ENCODE results near the gene LGALS3BP. TPM values are rescaled to one million over a fixed set of nuclear protein-coding genes. Genes with fewer than 3 reads are reported as not detected.

The LGALS3BP gene
- total and polyA plus RNA-seq, 2 experiments from 2014 or later: 15.1 to 36.5 TPM

DNA sequence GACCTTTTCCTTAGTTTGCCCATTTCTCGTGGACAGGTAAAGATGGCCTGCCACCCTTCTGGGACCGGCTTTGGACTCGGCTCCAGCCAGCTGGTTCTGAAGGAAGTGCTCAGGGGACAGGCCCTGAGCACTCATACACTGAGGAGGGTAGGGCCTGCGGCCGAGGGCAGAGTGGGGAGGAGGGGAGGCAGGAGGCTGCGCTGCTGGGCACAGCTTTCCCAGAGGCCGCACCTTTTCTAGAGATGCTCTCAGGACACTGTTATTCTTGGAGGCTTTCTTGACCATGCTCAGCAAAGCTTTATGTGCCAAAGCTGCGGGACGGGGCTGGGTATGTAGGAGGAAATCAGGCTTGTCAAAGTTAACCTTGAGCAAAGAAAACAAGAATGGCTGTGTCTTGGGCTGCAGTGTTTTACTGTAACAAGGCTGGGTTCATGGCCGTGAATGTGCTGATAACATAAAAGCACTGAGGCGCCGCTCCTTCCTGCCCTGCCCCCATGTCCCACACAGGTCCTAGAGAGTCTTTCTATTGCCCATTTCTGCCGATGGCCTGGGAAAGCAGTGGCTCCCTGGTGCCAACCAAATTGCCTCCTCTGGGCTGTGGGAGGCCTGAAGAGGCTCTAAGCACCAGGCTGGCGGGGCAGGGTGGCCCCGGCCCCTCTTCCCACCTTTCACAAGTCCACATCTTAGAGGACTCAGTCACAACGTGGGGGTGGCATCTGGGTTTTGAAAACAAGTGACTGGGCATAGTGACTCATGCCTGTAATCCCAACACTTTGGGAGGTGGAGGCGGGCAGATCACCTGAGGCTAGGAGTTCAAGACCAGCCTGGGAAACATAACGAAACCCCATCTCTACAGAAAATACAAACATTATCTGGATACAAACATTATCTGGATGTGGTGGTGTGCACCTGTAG lies 32.2 kb downstream of the LGALS3BP start:
- Histone ChIP-seq H3K27me3 (ENCODE audit: insufficient read depth) (no peaks in the 10 kb centered on the region), H3K27ac (ENCODE audit: low read depth) (no peak overlapping the region), H4K20me1 (replicated peaks; ENCODE audit: insufficient read depth) (no peaks in the 10 kb centered on the region), H3K4me1 (ENCODE audit: insufficient read depth) (no peaks in the 10 kb centered on the region), H2AFZ (peak overlapping the region; percentile 81), H3K36me3 (ENCODE audit: insufficient read depth) (no peaks in the 10 kb centered on the region), H3K9me2 (ENCODE audit: insufficient read depth) (no peaks in the 10 kb centered on the region), H3K79me2 (replicated peaks; ENCODE audit: insufficient read depth) (no peaks in the 10 kb centered on the region), H3K4me2 (no peak overlapping the region), H3K4me3 (no peak overlapping the region), H3F3A (replicated peaks; ENCODE audit: low read depth) (no peaks in the 10 kb centered on the region)
- H3K27me3 Mint-ChIP-seq (ENCODE audit: insufficient read depth, low read depth, poor library complexity): peaks cover 13% of the 10 kb centered on the region
- H3K36me3 Mint-ChIP-seq (ENCODE audit: low read depth): peaks cover 11% of the 10 kb centered on the region; the same call in 2 of the 3 replicates
- no peak overlapping the region for H3K4me3 Mint-ChIP-seq
- peaks cover 24% of the 10 kb centered on the region for H3K9me3 Mint-ChIP-seq
- DNase-seq (ENCODE audit: low spot score) (no peak), ATAC-seq (peak; percentile 34; the same call in 2 of the 3 replicates)
- peaks cover 6% of the 10 kb centered on the region; the same call in 2 of the 3 replicates for H3K4me1 Mint-ChIP-seq
- H3K27ac Mint-ChIP-seq: no peak overlapping the region
- no peak for TF ChIP-seq STAT1 (IDR thresholded peaks at IDR 0.05; ENCODE audit: unreplicated experiment)
- TF ChIP-seq ZNF114 (CRISPR knock-in tag; IDR thresholded peaks at IDR 0.05): no peak
- TF ChIP-seq CREB1 (CRISPR knock-in tag; IDR thresholded peaks at IDR 0.05; ENCODE audit: low read depth): no peak

DNA sequence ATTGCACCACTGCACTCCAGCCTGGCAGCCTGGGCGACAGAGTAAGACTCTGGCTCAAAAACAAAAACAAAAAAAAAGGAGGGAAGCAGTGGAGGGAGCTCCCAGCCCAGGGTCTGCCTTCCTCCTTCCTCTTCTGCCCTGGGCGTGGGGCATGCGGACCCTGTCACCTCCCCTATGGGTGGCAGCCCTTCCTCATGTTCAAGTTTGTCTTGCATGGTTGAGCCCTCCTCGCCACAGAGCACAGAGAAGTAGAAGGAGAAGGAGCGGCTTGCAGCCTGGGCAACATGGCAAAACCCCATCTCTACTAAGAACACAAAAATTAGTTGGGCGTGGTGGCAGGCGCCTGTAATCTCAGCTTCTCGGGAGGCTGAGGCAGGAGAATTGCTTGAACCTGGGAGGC lies 33.1 kb downstream of the LGALS3BP start:
- Histone ChIP-seq H2AFZ (no peak overlapping the region), H3K4me3 (no peak overlapping the region), H3K9me2 (ENCODE audit: insufficient read depth) (no peaks in the 10 kb centered on the region), H3K4me2 (no peak overlapping the region), H3K27ac (ENCODE audit: low read depth) (no peak overlapping the region), H3K79me2 (replicated peaks; ENCODE audit: insufficient read depth) (no peaks in the 10 kb centered on the region), H3K27me3 (ENCODE audit: insufficient read depth) (no peaks in the 10 kb centered on the region), H3F3A (replicated peaks; ENCODE audit: low read depth) (no peaks in the 10 kb centered on the region), H3K36me3 (ENCODE audit: insufficient read depth) (no peaks in the 10 kb centered on the region), H4K20me1 (replicated peaks; ENCODE audit: insufficient read depth) (no peaks in the 10 kb centered on the region), H3K4me1 (ENCODE audit: insufficient read depth) (no peaks in the 10 kb centered on the region)
- ATAC-seq (no peak), DNase-seq (ENCODE audit: low spot score) (no peak)
- H3K4me1 Mint-ChIP-seq: no peaks in the 10 kb centered on the region
- no peak overlapping the region for H3K4me3 Mint-ChIP-seq
- H3K9me3 Mint-ChIP-seq: peaks cover 24% of the 10 kb centered on the region
- no peak overlapping the region for H3K27ac Mint-ChIP-seq
- peaks cover 11% of the 10 kb centered on the region; the same call in 2 of the 3 replicates for H3K36me3 Mint-ChIP-seq (ENCODE audit: low read depth)
- peaks cover 13% of the 10 kb centered on the region for H3K27me3 Mint-ChIP-seq (ENCODE audit: insufficient read depth, low read depth, poor library complexity)
- TF ChIP-seq NANOG (IDR thresholded peaks at IDR 0.05; ENCODE audit: borderline replicate concordance): no peak
- no peak for TF ChIP-seq EZH2 (IDR thresholded peaks at IDR 0.05; ENCODE audit: low read depth, unreplicated experiment)
- TF ChIP-seq, protein P1, sequence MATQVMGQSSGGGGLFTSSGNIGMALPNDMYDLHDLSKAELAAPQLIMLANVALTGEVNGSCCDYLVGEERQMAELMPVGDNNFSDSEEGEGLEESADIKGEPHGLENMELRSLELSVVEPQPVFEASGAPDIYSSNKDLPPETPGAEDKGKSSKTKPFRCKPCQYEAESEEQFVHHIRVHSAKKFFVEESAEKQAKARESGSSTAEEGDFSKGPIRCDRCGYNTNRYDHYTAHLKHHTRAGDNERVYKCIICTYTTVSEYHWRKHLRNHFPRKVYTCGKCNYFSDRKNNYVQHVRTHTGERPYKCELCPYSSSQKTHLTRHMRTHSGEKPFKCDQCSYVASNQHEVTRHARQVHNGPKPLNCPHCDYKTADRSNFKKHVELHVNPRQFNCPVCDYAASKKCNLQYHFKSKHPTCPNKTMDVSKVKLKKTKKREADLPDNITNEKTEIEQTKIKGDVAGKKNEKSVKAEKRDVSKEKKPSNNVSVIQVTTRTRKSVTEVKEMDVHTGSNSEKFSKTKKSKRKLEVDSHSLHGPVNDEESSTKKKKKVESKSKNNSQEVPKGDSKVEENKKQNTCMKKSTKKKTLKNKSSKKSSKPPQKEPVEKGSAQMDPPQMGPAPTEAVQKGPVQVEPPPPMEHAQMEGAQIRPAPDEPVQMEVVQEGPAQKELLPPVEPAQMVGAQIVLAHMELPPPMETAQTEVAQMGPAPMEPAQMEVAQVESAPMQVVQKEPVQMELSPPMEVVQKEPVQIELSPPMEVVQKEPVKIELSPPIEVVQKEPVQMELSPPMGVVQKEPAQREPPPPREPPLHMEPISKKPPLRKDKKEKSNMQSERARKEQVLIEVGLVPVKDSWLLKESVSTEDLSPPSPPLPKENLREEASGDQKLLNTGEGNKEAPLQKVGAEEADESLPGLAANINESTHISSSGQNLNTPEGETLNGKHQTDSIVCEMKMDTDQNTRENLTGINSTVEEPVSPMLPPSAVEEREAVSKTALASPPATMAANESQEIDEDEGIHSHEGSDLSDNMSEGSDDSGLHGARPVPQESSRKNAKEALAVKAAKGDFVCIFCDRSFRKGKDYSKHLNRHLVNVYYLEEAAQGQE (IDR thresholded peaks at IDR 0.05; ENCODE audit: unreplicated experiment): no peak
- TF ChIP-seq JUNB (IDR thresholded peaks at IDR 0.05; ENCODE audit: unreplicated experiment): no peak
- TF ChIP-seq, protein P2, sequence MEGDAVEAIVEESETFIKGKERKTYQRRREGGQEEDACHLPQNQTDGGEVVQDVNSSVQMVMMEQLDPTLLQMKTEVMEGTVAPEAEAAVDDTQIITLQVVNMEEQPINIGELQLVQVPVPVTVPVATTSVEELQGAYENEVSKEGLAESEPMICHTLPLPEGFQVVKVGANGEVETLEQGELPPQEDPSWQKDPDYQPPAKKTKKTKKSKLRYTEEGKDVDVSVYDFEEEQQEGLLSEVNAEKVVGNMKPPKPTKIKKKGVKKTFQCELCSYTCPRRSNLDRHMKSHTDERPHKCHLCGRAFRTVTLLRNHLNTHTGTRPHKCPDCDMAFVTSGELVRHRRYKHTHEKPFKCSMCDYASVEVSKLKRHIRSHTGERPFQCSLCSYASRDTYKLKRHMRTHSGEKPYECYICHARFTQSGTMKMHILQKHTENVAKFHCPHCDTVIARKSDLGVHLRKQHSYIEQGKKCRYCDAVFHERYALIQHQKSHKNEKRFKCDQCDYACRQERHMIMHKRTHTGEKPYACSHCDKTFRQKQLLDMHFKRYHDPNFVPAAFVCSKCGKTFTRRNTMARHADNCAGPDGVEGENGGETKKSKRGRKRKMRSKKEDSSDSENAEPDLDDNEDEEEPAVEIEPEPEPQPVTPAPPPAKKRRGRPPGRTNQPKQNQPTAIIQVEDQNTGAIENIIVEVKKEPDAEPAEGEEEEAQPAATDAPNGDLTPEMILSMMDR (conservative IDR thresholded peaks at IDR 0.05; ENCODE audit: low read depth in 2 of 2): no peak
- no peak for TF ChIP-seq ZNF331 (CRISPR knock-in tag; IDR thresholded peaks at IDR 0.05; ENCODE audit: low read depth)
- TF ChIP-seq, protein P3, sequence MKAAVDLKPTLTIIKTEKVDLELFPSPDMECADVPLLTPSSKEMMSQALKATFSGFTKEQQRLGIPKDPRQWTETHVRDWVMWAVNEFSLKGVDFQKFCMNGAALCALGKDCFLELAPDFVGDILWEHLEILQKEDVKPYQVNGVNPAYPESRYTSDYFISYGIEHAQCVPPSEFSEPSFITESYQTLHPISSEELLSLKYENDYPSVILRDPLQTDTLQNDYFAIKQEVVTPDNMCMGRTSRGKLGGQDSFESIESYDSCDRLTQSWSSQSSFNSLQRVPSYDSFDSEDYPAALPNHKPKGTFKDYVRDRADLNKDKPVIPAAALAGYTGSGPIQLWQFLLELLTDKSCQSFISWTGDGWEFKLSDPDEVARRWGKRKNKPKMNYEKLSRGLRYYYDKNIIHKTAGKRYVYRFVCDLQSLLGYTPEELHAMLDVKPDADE (IDR thresholded peaks at IDR 0.05): no peak
- no peak for TF ChIP-seq POLR2AphosphoS5 (IDR thresholded peaks at IDR 0.05; ENCODE audit: low read depth)

Measured in GM23338 (cell line).